Smooth muscle cell (in vitro differentiated cells): ENCODE data around the gene ZBTB20. TPM values are rescaled to one million over a fixed set of nuclear protein-coding genes. Genes with fewer than 3 reads are reported as not detected.

Source experiments
- DNase-seq: peaks from one replicate; lab custom pipeline; 2025; ENCODE audit not compliant: unreplicated experiment; lab: John Stamatoyannopoulos, UW
- H2AFZ ChIP-seq: fragments of 200-600 bp; sonication (generic); 2 replicates; pipeline ENCODE4 v1.6.0; 2016; ENCODE audit warnings: antibody characterized with exemption, low read depth, mild to moderate bottlenecking
- H3F3A ChIP-seq: fragments of 200-600 bp; sonication (generic); 2 replicates; pipeline ENCODE4 v1.6.0; 2017; ENCODE audit warnings: antibody characterized with exemption, low read depth
- H3K27ac ChIP-seq: fragments of 200-600 bp; sonication (generic); 2 replicates; pipeline ENCODE4 v1.5.1; 2016; ENCODE audit warnings: low read depth, mild to moderate bottlenecking
- H3K27me3 ChIP-seq: fragments of 200-600 bp; sonication (generic); 2 replicates; pipeline ENCODE4 v1.6.1; 2016; ENCODE audit warnings: low read depth, mild to moderate bottlenecking
- H3K36me3 ChIP-seq: fragments of 200-600 bp; sonication (generic); 2 replicates; pipeline ENCODE4 v1.5.1; 2016; ENCODE audit warnings: low read depth
- H3K4me1 ChIP-seq: fragments of 200-600 bp; sonication (generic); 2 replicates; pipeline ENCODE4 v1.5.1; 2016; ENCODE audit warnings: low read depth
- H3K4me2 ChIP-seq: fragments of 200-600 bp; sonication (generic); 2 replicates; pipeline ENCODE4 v1.6.0; 2016; ENCODE audit warnings: mild to moderate bottlenecking
- H3K4me3 ChIP-seq: fragments of 200-600 bp; sonication (generic); 2 replicates; pipeline ENCODE4 v1.5.1; 2016; ENCODE audit warnings: mild to moderate bottlenecking
- H3K79me2 ChIP-seq: fragments of 200-600 bp; sonication (generic); 2 replicates; pipeline ENCODE4 v1.6.0; 2016; ENCODE audit warnings: low read depth, mild to moderate bottlenecking
- H3K9ac ChIP-seq: fragments of 200-600 bp; sonication (generic); 2 replicates; pipeline ENCODE4 v1.6.0; 2016; ENCODE audit warnings: low read depth
- H3K9me3 ChIP-seq: fragments of 200-600 bp; sonication (generic); replicated peaks from 2 replicates; pipeline ENCODE4 v1.5.1; 2016; ENCODE audit warnings: low read depth
- H4K20me1 ChIP-seq: fragments of 200-600 bp; sonication (generic); 2 replicates; pipeline ENCODE4 v1.6.0; 2016; ENCODE audit warnings: low read depth
- WGBS: methylation state at CpG from one replicate; pipeline ENCODE4 v1.1.7; 2016; ENCODE audit warnings: low lambda C conversion rate; 5-methylcytosine and 5-hydroxymethylcytosine counted together
- microRNA counts: library from miRNA; unstranded; fragments of <30 nt; microRNA quantifications from one replicate; lab custom pipeline; 2016
- microRNA-seq: library from miRNA; unstranded; fragments of <30 nt; microRNA quantifications from one replicate; pipeline ENCODE4, GENCODE V29; 2016; ENCODE audit warnings: borderline number of aligned reads
- polyA plus RNA-seq: library from polyadenylated mRNA; unstranded; fragments of >200 nt; fragmentation: Nextera tagmentation; extraction: Ambion mirVana; gene quantifications from 2 replicates; pipeline ENCODE4 v1.2.1, GENCODE V29; 2016
- small RNA-seq: library from RNA; depleted of rRNA; stranded (forward); fragments of <200 nt; gene quantifications from one replicate; pipeline ENCODE3, GENCODE V24; 2014
- total RNA-seq: library from RNA; depleted of rRNA; stranded (reverse); fragments of >200 nt; gene quantifications from 2 replicates; pipeline ENCODE4 v1.2.3, GENCODE V29; 2014
- TF ChIP-seq, protein P1 (sequence below): fragments of 200-600 bp; sonication (generic); IDR thresholded peaks from 2 replicates; pipeline ENCODE4 v1.5.1; 2017; ENCODE audit warnings: borderline replicate concordance, mild to moderate bottlenecking, antibody characterized with exemption; ENCODE audit not compliant: insufficient read depth, poor library complexity, severe bottlenecking

The ZBTB20 gene
- total and polyA plus RNA-seq, 2 experiments from 2014 or later, result 4.9 to 6.8 TPM

DNA sequence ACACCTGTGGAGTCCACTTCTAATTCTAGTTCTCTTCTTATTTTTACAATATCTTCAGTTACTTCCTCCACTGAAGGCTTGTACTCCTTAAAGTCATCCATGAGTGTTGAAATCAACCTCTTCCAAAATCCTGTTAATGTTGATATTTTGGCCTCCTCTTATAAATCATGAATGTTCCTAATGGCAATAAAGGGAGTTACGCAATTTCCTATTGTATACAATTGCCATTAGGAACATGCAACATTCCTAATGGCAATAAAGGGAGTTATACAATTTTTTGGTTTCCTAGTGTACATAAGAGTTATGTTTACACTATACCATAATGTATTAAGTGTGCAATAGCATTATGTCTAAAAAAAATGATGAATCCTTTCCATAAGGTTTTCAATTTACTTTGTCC, 862.4 kb downstream of the ZBTB20 start:
- Histone ChIP-seq H3K36me3 (no peaks in the 10 kb centered on the region), H3K27ac (no peak overlapping the region), H2AFZ (no peak overlapping the region), H3K4me1 (no peaks in the 10 kb centered on the region), H3K9ac (no peak overlapping the region), H3K79me2 (no peaks in the 10 kb centered on the region), H3F3A (no peaks in the 10 kb centered on the region), H4K20me1 (no peaks in the 10 kb centered on the region), H3K4me3 (no peak overlapping the region), H3K9me3 (no peaks in the 10 kb centered on the region), H3K27me3 (no peaks in the 10 kb centered on the region), H3K4me2 (no peak overlapping the region)
- WGBS, result 95% methylated on average over 1 of the region's 1 CpG
- TF ChIP-seq, protein P1, sequence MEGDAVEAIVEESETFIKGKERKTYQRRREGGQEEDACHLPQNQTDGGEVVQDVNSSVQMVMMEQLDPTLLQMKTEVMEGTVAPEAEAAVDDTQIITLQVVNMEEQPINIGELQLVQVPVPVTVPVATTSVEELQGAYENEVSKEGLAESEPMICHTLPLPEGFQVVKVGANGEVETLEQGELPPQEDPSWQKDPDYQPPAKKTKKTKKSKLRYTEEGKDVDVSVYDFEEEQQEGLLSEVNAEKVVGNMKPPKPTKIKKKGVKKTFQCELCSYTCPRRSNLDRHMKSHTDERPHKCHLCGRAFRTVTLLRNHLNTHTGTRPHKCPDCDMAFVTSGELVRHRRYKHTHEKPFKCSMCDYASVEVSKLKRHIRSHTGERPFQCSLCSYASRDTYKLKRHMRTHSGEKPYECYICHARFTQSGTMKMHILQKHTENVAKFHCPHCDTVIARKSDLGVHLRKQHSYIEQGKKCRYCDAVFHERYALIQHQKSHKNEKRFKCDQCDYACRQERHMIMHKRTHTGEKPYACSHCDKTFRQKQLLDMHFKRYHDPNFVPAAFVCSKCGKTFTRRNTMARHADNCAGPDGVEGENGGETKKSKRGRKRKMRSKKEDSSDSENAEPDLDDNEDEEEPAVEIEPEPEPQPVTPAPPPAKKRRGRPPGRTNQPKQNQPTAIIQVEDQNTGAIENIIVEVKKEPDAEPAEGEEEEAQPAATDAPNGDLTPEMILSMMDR, result no peak
- DNase-seq, result no peak

MicroRNAs within 50 kb of the gene (microRNA counts, 767-probe panel; counts per million panel counts)
- 183 counts per million for microRNA hsa-miR-568 (lab: Ali Mortazavi, UCI)

Small RNA genes lying within 50 kb of the gene (microRNA-seq; reads per million reads assigned to microRNA genes)
- not detected for gene MIR4796

Small RNA genes lying within 50 kb of the gene (small RNA-seq; reads per million reads assigned to genes)
- not detected for gene MIR4796
